NCI-H1694 (cell line): Measurements from ENCODE around the gene DMRTB1.

Source experiments
- DNase-seq: peaks from one replicate; lab custom pipeline; 2025; lab: John Stamatoyannopoulos, UW

The DMRTB1 gene

GRCh38 chr1:53435151-53435550 is 24.0 kb upstream of the DMRTB1 start:
- no peak for DNase-seq

DNA sequence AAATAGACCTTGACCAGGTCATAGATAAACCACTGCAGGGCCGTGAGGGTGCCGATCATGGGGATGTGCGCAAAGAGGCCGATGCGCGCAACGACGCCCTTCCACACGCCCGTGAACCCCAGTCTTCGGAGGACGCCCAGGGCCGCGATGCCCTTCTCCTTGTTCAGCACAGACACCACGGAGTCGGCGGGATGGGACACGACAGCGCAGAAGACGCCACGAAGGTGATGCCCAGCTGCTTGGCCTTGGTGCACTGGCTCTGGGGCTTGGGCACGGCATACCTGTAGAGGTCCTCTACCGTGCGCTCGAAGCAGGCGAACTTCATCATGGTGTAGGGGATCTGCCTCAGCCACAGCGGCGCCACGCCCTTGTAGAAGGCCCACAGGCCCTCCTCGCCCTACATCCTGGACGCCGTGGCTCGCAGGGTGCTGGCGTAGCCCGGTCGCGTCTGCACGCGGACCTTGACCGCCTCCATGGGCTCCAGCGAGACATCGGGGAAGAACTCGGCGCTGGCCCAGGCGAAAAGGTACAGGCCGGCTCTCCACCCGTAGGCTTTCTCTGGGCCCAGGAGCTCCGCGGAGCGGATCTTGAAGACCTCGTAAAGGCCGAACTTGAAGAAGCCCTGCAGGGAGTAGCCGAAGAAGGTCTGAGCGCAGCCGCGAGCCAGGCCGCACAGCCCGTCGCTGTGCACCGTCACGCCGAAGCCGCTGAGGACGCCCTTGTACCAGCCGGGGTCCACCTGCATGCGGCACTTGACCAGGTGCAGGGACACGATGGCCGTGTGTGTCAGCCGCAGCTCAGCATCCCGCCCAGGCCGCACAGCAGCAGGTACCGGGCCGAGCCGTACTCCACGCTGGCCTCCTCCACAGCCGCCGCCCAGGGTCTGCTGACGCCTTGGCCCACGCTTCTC is 20.5 kb upstream of the DMRTB1 start:
- no peak for DNase-seq

DNA sequence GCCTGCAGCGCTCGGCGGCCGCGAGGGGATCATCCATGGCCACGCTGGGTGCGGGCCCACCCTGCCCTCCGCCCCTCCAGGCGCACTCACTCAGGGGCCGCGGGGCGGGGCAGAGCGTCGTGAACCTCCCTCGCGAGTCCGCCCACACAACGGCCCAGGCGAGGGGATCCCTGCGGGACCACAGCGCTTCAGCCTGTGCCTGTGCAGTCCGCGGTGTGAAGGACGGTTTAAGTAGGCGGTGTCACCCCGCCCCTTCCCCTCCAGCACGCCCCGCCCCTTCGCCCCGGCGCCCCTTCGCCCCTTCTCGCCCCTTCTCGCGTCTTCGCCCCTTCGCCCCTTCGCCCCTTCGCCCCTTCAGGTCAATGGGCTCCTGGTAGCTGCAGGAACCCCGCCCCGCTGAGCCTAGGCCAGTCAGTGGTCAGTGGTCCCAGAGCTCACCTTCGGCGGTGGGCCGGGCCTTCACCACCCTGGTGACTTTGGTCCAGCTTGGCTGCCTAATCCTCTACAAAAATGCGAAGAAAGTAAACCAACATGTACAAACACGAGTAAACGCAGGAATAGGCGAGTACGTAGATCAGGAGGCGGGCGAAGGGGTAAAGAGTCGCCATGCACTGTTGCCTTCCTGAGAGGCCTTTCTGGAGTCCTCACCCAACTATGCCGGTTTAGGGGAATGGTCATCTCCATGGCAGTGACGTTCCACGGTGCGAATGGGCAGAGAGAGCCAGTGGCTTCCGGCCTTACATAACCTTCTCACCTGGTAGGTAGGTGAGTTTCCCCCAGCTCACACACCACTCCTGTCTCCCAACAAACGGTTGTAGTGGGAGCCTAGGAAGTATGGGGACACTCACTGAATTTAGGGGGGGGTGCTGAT is 19.6 kb upstream of the DMRTB1 start:
- DNase-seq = no peak

GRCh38 chr1:53440633-53441032 is 18.6 kb upstream of the DMRTB1 start:
- no peak for DNase-seq

DNA sequence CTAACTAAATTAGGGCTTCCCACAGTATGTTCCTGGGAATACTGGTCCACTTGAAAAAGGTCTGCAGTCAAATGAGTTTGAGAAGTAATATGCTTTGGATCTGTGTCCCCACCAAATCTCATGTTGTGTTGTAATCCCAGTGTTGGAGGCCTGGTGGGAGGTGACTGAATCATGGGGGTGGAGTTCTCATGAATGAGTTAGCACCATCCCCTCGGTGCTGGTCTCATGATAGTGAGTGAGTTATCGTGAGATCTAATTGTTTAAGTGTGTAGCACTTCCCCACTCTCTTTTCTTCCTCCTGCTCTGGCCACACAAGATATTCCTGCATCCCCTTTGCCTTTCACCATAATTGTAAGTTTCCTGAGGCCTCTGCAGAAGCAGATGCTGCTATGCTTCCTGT is 16.9 kb upstream of the DMRTB1 start:
- no peak for DNase-seq

GRCh38 chr1:53446051-53446450 is 13.1 kb upstream of the DMRTB1 start:
- no peak for DNase-seq

- no peak for DNase-seq
Observed at GRCh38 chr1:53447413-53447812, 11.8 kb upstream of the DMRTB1 start.

- DNase-seq = no peak
Observed at GRCh38 chr1:53448241-53448841, 10.9 kb upstream of the DMRTB1 start.

GRCh38 chr1:53449021-53449420 is 10.2 kb upstream of the DMRTB1 start:
- DNase-seq = no peak

DNA sequence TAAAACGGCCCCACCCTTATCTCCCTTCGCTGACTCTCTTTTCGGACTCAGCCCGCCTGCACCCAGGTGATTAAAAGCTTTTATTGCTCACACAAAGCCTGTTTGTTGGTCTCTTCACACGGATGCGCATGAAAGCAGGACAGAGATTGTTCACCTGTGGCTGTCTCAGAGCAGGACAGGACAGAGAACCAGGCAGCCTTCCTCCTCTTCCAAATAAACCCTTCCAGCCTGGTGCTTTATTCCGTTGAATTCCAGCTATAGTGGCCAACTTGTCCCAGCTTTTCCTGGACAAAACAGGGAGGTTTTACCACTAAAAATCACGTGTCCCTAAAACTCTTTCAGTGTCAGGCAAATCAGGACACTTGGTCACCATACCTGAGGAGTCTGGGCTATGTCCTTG is 9.5 kb upstream of the DMRTB1 start:
- no peak for DNase-seq

DNA sequence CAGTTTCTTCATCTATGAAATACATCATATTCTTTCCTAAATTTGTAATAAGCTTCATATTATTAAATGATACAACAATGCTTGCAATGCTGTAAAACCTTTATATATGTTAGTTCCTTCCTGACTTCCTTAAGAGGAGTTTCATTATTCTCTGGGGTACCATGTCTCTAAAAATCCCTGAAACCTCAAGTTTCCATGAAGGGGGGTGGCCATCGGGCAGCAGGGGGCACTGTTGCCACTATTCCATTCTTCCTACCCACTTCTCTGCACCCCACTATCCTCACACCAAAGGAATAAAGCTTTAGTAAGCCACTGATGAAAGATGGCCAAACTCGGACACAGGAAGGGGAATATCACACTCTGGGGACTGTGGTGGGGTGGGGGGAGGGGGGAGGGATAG is 9.0 kb upstream of the DMRTB1 start:
- DNase-seq = no peak

DNA sequence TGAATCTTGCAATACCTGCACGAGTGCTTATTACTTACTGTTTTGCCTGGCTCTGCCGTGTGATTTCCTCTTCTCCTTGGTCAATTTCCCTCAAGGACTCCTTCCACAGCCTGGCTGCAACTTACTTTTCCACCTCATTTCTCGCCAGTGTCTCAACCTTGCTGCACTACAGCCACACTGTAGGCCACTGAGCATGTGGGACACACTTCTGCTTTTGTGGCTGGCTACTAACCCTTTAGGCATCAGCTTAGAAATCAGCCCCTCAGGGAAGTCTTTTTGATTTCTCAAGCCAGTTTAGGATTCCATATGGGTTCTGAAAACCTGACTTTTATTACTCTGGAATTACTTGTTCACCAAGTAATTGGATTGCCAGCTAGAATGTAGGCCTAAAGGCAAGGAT is 5.2 kb upstream of the DMRTB1 start:
- DNase-seq = no peak

- no peak for DNase-seq
Observed at GRCh38 chr1:53455364-53455991, 3.7 kb upstream of the DMRTB1 start.

- DNase-seq = no peak
Observed at GRCh38 chr1:53458634-53459033, 565 bp upstream of the DMRTB1 start.

GRCh38 chr1:53460211-53460634 is 1.0 kb downstream of the DMRTB1 start:
- DNase-seq = no peak

- no peak for DNase-seq
Observed at GRCh38 chr1:53460666-53461322, 1.6 kb downstream of the DMRTB1 start.

GRCh38 chr1:53461323-53462044 is 2.3 kb downstream of the DMRTB1 start:
- DNase-seq = no peak

DNA sequence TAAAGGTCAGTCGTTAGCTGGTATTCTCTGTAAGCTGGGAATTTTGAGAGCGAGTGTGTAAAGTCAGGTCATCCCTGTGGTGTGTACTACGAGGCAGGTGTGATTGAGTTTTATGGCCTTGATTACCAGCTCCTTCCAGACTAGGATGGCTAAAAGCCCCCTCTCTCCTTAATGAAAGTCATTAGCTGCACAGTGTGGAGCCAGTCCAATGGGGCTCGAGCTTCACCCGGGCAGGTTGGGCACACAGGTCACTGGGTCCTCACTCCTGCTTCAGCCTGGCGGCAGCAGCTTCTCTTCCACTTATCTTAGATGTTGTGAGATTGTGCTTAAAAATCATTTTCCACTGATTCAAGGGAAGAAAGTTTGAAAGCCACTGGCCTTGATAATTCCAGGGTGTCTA is 3.0 kb downstream of the DMRTB1 start:
- DNase-seq = no peak

GRCh38 chr1:53462769-53463501 is 3.7 kb downstream of the DMRTB1 start:
- peak; percentile 38 for DNase-seq
